Activated T-cell treated with anti-CD3 and anti-CD28 coated beads for 4 hours (primary cell): Measurements from ENCODE around the gene NUDT14.

Experiments used
- DNase-seq: peaks from one replicate; pipeline ENCODE4 v3.0.0-alpha.2; 2020

The NUDT14 gene

GRCh38 chr14:105180592-105181548, at the start of gene NUDT14:
TSS of gene NUDT14 (minus strand) at chr14:105181312. CDS start at chr14:105181209, 103 bp downstream.
- peak; percentile 81 for DNase-seq

GRCh38 chr14:105229099-105229655, 48.1 kb upstream of the NUDT14 start:
- no peak for DNase-seq

DNA sequence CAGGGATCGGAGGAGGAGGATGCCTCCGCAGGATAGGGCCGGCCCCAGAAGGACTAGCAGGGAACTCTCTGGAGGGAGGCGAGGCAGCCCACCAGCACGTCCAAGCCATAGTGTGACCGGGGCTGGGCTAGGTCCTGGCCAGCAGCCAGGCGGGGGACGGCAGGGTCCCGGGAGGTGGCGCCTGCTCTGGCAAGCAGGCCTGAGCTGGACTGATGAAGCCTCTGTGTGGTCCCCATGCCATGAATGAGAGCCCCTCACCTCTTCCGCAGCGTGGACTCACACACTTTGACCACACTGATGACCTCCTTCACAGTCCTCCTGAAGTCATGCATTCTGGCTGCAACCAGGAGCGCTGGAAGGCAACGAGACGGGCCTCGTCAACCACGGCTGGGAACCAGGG, 47.5 kb upstream of the NUDT14 start:
- DNase-seq: no peak

- DNase-seq: no peak
Observed at GRCh38 chr14:105227346-105227745, 46.2 kb upstream of the NUDT14 start.

- DNase-seq: no peak
Observed at GRCh38 chr14:105226198-105226597, 45.1 kb upstream of the NUDT14 start.

- no peak for DNase-seq
Observed at GRCh38 chr14:105224845-105225570, 43.9 kb upstream of the NUDT14 start.

GRCh38 chr14:105223770-105224544, 42.8 kb upstream of the NUDT14 start:
- no peak for DNase-seq

DNA sequence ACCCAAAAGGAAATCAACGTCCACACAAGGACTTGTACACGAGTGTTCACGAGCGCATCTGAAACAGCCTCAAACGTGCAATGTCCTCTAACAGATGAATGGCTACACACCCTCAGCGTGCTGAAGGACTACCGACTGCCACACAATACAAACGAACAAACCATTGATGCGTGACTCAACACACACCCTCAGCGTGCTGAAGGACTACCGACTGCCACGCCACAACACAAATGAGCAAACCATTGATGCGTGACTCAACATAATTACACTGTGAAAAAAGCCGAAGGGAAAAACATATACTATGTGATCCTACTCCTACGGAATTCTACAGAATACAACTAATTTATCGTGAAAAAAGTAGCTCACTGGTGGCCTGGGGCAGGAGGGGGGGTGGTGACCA, 42.1 kb upstream of the NUDT14 start:
- DNase-seq: no peak

- DNase-seq: no peak
Observed at GRCh38 chr14:105221598-105222178, 40.6 kb upstream of the NUDT14 start.

DNA sequence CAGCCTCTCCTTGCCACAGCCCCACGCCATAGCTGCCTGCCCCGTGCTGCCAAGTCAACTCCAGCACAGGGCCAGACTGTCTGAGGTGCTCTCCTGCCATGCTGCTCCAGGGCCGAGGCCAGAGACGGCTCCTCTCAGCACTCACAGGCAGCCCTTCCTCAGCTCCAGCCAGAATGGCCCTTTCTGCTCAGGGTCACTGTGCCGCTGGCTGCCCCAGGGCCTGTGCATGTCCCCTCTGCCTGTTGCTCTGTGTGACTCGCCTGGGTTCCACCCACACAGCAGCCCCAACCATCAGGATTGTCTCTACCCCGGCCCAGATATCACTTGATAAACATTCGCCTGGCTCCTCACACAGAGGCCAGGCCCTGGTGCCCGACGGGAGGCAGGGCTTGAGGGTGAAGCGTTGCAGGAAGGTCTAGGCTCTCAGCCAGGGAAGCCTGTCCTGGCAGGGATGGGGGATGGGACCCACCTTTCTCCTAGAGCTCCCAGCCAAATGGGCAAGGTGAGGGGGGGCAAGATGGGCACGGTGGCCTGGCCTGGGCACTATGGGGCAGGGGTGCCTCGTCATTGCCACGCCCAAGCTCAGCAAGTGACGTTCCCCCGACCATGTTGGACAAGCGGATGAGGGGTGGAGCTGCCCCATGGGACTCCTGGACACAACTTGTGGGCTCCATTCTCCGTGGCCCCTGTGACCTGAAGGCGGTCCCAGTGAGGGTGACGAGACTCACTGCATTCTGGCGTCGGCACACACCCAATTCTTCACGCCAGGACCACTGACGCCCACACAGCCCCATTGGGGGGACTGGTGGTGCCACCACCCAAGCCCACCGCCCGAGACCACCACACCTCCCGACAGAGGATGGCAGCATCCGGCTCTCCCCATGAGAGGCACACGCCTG, 39.8 kb upstream of the NUDT14 start:
- DNase-seq: no peak

GRCh38 chr14:105219753-105220152, 38.6 kb upstream of the NUDT14 start:
- DNase-seq: no peak

DNA sequence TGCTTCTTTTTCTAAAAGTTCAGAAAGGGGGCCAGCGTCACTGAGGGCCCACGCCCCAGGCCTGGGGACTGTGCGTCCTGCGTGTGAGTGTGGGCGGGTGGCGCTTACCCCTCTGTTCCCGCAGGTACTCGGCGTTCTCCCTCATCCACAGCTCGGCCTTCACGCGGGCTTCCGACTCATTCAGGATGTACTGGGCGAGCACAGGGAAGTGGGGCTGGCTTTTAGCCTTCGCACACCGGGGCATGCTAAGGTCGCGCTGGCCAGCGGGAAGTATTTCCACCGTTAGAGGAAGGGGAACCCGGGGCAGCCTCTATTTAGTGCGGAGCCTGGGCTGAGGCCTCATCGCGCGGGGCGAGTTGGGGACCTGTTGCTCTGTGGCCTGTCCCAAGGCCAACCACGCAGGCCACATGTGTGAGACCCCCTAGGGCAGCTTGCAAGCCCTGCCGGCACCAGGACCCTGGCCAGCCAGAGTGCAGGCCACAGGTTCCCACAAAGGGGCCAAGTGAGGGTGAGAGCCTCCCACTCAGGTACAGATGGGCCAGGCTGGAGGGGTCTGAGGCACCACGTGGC, 38.0 kb upstream of the NUDT14 start:
- no peak for DNase-seq

DNA sequence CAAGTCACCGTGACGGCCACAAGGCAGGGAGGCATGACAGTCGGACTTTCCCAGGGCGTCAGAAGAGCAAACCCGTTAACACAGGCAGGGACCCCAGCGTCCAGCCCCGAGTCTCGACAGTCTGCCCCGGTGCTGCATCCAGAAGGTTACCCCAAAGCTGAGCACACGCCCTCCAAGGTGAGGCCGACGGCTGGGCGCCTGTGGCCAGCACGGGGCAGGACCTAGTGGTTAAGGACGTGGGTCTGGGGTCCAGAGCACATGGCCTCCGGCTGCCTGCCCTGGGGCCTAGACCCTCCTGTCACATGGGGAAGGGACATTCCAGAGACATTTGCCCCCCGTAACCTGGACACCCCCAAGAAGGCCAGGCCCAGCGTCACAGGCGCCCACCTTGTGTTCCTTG, 37.5 kb upstream of the NUDT14 start:
- no peak for DNase-seq

GRCh38 chr14:105217774-105218173, 36.7 kb upstream of the NUDT14 start:
- DNase-seq: no peak

DNA sequence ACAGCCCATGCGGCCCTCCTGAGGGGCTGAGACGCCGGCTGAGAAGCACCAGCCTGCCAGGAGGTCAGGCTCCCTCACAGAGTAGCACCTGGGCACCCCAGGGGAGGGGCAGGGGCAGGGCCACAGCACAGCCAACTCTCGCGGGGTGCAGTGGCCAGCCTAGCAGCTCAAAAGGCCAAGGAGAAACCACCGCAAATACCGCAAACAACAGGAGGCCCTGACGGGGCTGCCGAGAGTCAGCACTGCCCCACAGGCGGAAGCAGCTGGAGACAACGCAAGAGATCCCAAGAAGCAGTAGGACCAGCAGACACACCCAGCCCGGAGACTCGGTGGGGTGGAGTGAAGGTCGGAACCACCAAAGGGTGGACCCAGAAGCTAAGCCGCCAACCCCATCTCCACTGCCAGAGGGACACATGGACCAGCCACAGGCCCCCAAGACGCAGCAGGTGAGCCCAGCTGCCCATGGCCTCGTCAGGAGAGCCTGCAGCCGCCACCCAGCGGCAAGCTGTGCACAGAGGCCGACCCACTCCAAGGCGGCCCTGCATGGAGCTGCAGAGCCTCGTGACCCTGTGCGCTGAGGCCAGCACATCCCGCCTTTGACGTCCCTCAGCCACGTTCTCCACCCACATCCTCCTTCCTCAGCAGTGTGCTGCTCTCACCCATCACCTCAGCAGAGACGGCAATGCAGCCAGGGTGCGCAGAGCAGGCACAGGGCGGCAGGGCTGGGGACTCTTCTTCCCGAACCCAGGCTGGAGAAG, 35.6 kb upstream of the NUDT14 start:
- DNase-seq: no peak

DNA sequence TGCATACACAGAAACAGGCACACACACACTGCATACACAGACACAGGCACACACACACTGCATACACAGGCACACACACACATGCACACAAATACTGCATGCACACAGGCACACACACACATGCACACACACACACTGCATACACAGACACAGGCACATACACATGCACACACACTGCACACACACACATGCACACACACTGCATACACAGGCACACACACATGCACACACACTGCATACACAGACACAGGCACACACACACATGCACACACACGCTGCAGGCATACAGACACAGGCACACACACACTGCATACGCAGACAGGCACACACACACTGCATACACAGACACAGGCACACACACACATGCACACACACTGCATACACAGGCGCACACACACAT, 34.5 kb upstream of the NUDT14 start:
- no peak for DNase-seq

DNA sequence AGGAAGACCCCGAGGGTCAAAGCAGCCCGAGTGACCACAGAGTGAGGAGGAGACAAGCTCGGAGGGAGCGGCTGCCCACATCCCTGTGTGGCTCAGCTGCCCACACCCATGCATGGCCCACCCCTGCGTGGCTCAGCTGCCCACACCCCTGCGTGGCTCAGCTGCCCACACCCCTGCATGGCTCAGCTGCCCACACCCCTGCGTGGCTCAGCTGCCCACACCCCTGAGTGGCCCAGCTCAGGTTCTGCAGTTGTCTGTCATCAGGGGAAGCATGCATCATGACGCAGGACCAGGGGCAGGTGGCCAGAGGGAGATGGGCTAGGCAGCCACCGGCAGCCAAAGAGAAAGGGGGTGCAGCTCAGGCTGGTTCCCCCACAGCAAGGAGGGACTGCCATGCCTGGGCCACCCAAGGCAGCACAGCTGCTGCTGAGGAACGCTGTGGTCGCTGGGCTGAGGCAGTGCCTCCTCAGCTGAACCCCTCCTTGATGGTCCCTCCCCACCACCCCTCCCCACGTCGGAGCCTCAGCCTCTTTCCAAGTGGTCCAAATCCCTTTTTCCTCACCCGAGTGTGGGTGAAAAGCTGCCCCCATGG, 33.3 kb upstream of the NUDT14 start:
- DNase-seq: no peak

DNA sequence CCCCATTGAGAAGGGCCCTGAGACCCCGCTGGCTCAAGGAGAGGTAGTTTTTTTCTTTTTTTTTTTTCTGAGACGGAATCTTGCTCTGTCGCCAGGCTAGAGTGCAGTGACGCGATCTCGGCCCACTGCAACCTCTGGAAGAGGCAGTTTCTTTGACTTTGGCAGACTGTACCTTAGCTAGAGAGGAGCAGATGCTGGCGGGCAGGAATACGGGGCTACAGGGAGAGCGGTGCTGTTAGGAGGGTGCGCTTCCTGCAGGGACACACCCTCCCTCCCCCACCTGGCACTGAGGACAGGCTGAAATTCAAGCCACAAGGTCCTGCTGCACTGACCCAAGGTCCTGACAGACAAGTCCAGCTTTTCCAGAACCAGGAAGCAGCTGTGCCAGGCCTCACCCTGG, 32.2 kb upstream of the NUDT14 start:
- no peak for DNase-seq

DNA sequence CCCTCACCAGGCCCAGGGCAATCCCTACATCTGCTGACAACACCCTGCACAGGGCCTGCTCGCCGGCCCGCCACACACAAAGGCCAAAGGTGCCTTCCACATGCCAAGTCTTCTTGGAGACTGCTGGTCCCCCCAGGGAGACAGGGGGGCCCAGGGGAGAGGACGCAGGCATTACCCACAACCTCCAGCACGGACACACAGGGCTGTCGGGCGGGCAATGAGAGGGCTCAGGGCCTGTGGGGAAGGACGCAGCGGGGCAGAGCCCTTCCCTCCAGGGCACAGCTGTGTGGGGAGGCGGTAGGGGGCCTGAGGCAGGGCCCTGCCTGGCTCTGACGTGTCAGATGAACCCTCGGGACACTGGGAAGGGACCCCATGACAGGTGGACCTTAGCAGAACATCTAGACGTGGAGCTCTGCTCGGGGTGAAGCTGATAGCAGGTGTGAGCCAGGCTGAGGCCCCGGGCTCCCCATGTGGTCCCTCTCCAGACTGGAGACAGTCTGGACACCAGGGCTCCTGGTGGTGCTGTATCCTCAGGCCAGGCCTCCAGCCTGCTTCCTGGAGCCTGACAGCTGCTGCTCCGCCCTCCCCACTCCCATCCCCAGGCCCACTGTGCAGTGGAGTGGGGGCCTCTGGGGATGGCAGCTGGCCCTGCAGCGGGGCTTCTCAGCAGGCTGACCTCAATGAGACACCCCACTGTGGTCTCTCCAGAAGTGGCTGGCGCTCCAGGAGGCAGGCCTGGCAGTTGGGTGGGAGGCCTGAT, 31.6 kb upstream of the NUDT14 start:
- no peak for DNase-seq
